ENCODE results near the gene RAB35. TPM values are rescaled to one million over a fixed set of nuclear protein-coding genes. Genes with fewer than 3 reads are reported as not detected.

Gene RAB35
- total and polyA plus RNA-seq, 2 of the 4 experiments (the other 2 are of a cell fraction), result 32.6 to 49.6 TPM

- Histone ChIP-seq H2BK20ac (ENCODE audit: low read depth, low read length) (no peak overlapping the region), H3K27me3 (ENCODE audit: control insufficient read depth, insufficient read depth, low read length) (peaks cover 47% of the 10 kb centered on the region), H3K56ac (ENCODE audit: extremely low read depth, insufficient read depth, low read length) (no peak overlapping the region), H3K18ac (ENCODE audit: low read depth, low read length) (no peak overlapping the region), H3K9me3 (ENCODE audit: control insufficient read depth, insufficient read depth, low read length) (no peaks in the 10 kb centered on the region), H2BK15ac (ENCODE audit: low read depth, low read length) (no peak overlapping the region), H3K23ac (ENCODE audit: low read depth, low read length) (no peak overlapping the region), H3K9me1 (ENCODE audit: insufficient read depth, low read length) (no peaks in the 10 kb centered on the region), H4K5ac (ENCODE audit: low read depth, low read length) (no peak overlapping the region), H3K14ac (replicated peaks; ENCODE audit: low read depth, low read length) (no peak overlapping the region), H2BK120ac (ENCODE audit: low read depth, low read length) (no peak overlapping the region), H4K91ac (ENCODE audit: insufficient read depth, low read depth, low read length) (no peak overlapping the region), H3K9ac (ENCODE audit: low read depth, low read length) (no peak overlapping the region), H2AFZ (replicated peaks; ENCODE audit: low read length, poor library complexity) (no peak overlapping the region), H3K4me1 (ENCODE audit: control insufficient read depth, insufficient read depth, low read length) (no peaks in the 10 kb centered on the region), H3K36me3 (ENCODE audit: control insufficient read depth, insufficient read depth, low read length) (no peaks in the 10 kb centered on the region), H2AK5ac (ENCODE audit: low read depth, low read length) (no peak overlapping the region), H3K4ac (ENCODE audit: low read depth, low read length) (no peak overlapping the region), H3K4me2 (ENCODE audit: low read depth, low read length) (no peak overlapping the region), H3K79me1 (ENCODE audit: low read depth in 1 of 2, low read length in 2 of 2) (no peaks in the 10 kb centered on the region), H3K27ac (ENCODE audit: insufficient read depth, low read length) (no peak overlapping the region), H4K20me1 (ENCODE audit: insufficient read depth, low read length) (no peaks in the 10 kb centered on the region), H3K4me3 (ENCODE audit: insufficient read depth, low read depth, low read length) (no peak overlapping the region), H2BK5ac (ENCODE audit: low read depth, low read length, poor library complexity, severe bottlenecking) (no peak overlapping the region), H4K8ac (ENCODE audit: low read depth in 2 of 2, low read length in 2 of 2) (no peak overlapping the region), H2AK9ac (replicated peaks; ENCODE audit: low read depth, low read length, poor library complexity) (no peak overlapping the region)
- DNase-seq (no peak), ATAC-seq (ENCODE audit: low read depth) (no peak)
- BruUV-seq (replicated peaks), result no TSS peak
- ChIA-PET POLR2A (ENCODE audit: unreplicated experiment) (no interaction called here), CTCF (no interaction called here)
- 32% methylated on average over 4 of the region's 16 CpGs; no CpG with 5 or more reads in 1 of the 2 experiments for WGBS, 2 experiments (ENCODE audit: extremely low coverage in 2 of 2, insufficient read length in 1 of 2)
- intact Hi-C loops (cut with micrococcal nuclease), result no loop called here
- no peak for TF ChIP-seq MXI1 (IDR thresholded peaks at IDR 0.05; ENCODE audit: borderline replicate concordance, low read depth, low read length)
- dilution Hi-C loops (cut with HindIII; ENCODE audit: low sequenced_read_pairs, unreplicated experiment), result no loop called here
- in situ Hi-C loops (cut with MboI; ENCODE audit: low sequenced_read_pairs), result no loop called here
Observed at GRCh38 chr12:120064054-120064940, 52.3 kb downstream of the RAB35 start.

All from IMR-90 (cell line).